ENCODE results near the gene ZSWIM6.

ZSWIM6 gene

GRCh38 chr5:61350535-61350934, 18.5 kb downstream of the ZSWIM6 start:
- no peak overlapping the region for H3K4me3 ChIP-seq (ENCODE audit: low read length)
- TF ChIP-seq ZNF274 (IDR thresholded peaks at IDR 0.05; ENCODE audit: low read depth, low read length), result no peak

- no peak overlapping the region for H3K4me3 ChIP-seq (ENCODE audit: low read length)
- no peak for TF ChIP-seq ZNF274 (IDR thresholded peaks at IDR 0.05; ENCODE audit: low read depth, low read length)
Observed at GRCh38 chr5:61351733-61352132, 19.7 kb downstream of the ZSWIM6 start.

GRCh38 chr5:61352180-61352579, 20.1 kb downstream of the ZSWIM6 start:
- no peak for TF ChIP-seq ZNF274 (IDR thresholded peaks at IDR 0.05; ENCODE audit: low read depth, low read length)
- H3K4me3 ChIP-seq (ENCODE audit: low read length), result no peak overlapping the region

GRCh38 chr5:61352612-61353156, 20.6 kb downstream of the ZSWIM6 start:
- H3K4me3 ChIP-seq (ENCODE audit: low read length), result no peak overlapping the region
- TF ChIP-seq ZNF274 (IDR thresholded peaks at IDR 0.05; ENCODE audit: low read depth, low read length), result no peak

- no peak for TF ChIP-seq ZNF274 (IDR thresholded peaks at IDR 0.05; ENCODE audit: low read depth, low read length)
- H3K4me3 ChIP-seq (ENCODE audit: low read length), result no peak overlapping the region
Observed at GRCh38 chr5:61353293-61353692, 21.2 kb downstream of the ZSWIM6 start.

- H3K4me3 ChIP-seq (ENCODE audit: low read length), result no peak overlapping the region
- TF ChIP-seq ZNF274 (IDR thresholded peaks at IDR 0.05; ENCODE audit: low read depth, low read length), result no peak
Observed at GRCh38 chr5:61354199-61354598, 22.1 kb downstream of the ZSWIM6 start.

GRCh38 chr5:61357745-61358144, 25.7 kb downstream of the ZSWIM6 start:
- H3K4me3 ChIP-seq (ENCODE audit: low read length), result no peak overlapping the region
- no peak for TF ChIP-seq ZNF274 (IDR thresholded peaks at IDR 0.05; ENCODE audit: low read depth, low read length)

GRCh38 chr5:61362796-61363368, 30.8 kb downstream of the ZSWIM6 start:
- H3K4me3 ChIP-seq (ENCODE audit: low read length), result no peak overlapping the region
- no peak for TF ChIP-seq ZNF274 (IDR thresholded peaks at IDR 0.05; ENCODE audit: low read depth, low read length)

- no peak for TF ChIP-seq ZNF274 (IDR thresholded peaks at IDR 0.05; ENCODE audit: low read depth, low read length)
- no peak overlapping the region for H3K4me3 ChIP-seq (ENCODE audit: low read length)
Observed at GRCh38 chr5:61363401-61364114, 31.5 kb downstream of the ZSWIM6 start.

GRCh38 chr5:61366497-61367240, 34.6 kb downstream of the ZSWIM6 start:
- TF ChIP-seq ZNF274 (IDR thresholded peaks at IDR 0.05; ENCODE audit: low read depth, low read length), result no peak
- H3K4me3 ChIP-seq (ENCODE audit: low read length), result no peak overlapping the region

GRCh38 chr5:61370506-61370905, 38.4 kb downstream of the ZSWIM6 start:
- no peak overlapping the region for H3K4me3 ChIP-seq (ENCODE audit: low read length)
- TF ChIP-seq ZNF274 (IDR thresholded peaks at IDR 0.05; ENCODE audit: low read depth, low read length), result no peak

GRCh38 chr5:61371474-61371873, 39.4 kb downstream of the ZSWIM6 start:
- no peak overlapping the region for H3K4me3 ChIP-seq (ENCODE audit: low read length)
- no peak for TF ChIP-seq ZNF274 (IDR thresholded peaks at IDR 0.05; ENCODE audit: low read depth, low read length)

- H3K4me3 ChIP-seq (ENCODE audit: low read length), result no peak overlapping the region
- TF ChIP-seq ZNF274 (IDR thresholded peaks at IDR 0.05; ENCODE audit: low read depth, low read length), result no peak
Observed at GRCh38 chr5:61379677-61380076, 47.6 kb downstream of the ZSWIM6 start.

- TF ChIP-seq ZNF274 (IDR thresholded peaks at IDR 0.05; ENCODE audit: low read depth, low read length), result no peak
- H3K4me3 ChIP-seq (ENCODE audit: low read length), result no peak overlapping the region
Observed at GRCh38 chr5:61381968-61382367, 49.9 kb downstream of the ZSWIM6 start.

- no peak for TF ChIP-seq ZNF274 (IDR thresholded peaks at IDR 0.05; ENCODE audit: low read depth, low read length)
- H3K4me3 ChIP-seq (ENCODE audit: low read length), result no peak overlapping the region
Observed at GRCh38 chr5:61385627-61386026, 53.6 kb downstream of the ZSWIM6 start.
